ENCODE results near the gene TRPM7.
"Not testable (repeated sequence)": the region's sequence is repeated elsewhere in the genome, so short reads cannot be mapped to it uniquely, and the experiment has no call there.

The TRPM7 gene

DNA sequence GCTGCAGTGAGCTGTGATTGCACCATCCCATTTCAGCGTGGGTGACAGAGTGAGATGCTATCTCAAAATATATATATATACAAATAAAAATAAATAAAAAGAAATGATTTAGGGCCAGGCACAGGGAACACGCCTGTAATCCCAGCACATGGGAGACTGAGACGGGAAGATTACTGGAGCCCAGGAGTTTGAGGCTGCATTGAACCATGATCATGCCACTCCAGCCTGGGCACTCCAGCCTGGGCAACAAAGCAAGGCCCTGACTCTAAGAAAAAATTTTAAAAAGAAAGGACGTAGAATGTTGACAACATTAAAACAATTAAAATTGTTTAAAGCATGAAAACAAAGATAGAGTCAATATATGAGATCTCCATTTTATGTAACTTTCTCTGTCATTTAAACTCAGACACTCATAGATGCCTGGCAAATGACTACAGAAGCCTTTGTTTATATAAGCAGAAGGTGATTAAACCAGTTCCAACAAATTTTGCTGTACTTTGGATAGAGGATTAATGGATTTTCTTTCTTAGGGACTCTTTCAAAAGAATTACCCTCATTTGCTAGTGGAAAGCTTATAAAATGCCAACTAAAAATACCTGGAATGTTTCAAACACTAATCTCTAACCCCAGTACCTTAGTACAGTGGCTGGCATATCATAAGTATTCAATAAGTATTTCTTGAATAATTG, 10.7 kb upstream of the TRPM7 start:
- Histone ChIP-seq H3K4me3 (ENCODE audit: low read depth, low read length) (no peak overlapping the region), H3K36me3 (ENCODE audit: control insufficient read depth, insufficient read depth, low read length) (no peaks in the 10 kb centered on the region), H3K9ac (ENCODE audit: low read length) (no peak overlapping the region), H3K27me3 (ENCODE audit: control insufficient read depth, insufficient read depth, low read length) (no peaks in the 10 kb centered on the region), H3K4me1 (ENCODE audit: control insufficient read depth, insufficient read depth, low read length) (no peaks in the 10 kb centered on the region), H3K9me3 (ENCODE audit: control insufficient read depth, insufficient read depth, low read depth, low read length) (no peaks in the 10 kb centered on the region), H3K27ac (ENCODE audit: low read depth, low read length) (no peak overlapping the region)

DNA sequence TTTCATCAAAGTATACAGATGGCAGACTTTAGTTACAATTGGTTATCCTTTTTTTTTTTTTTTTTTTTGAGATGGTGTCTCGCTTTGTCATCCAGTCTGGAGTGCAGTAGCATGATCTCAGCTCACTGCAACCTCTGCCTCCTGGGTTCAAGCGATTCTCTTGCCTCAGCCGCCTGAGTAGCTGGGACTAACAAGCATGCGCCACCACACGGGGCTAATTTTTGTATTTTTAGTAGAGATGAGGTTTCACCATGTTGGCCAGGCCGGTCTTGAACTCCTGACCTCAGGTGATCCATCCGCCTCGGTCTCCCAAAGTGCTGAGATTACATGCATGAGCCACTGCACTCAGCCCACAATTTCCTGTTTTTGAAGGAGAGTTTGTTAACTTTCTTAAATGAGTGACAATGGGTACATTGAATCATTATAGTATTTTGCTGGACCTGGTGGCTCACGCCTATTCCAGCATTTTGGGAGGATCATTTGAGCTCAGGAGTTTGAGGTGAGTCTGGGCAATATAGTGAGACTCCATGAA, 8.1 kb upstream of the TRPM7 start:
- not testable (repeated sequence) for H3K27me3 ChIP-seq (ENCODE audit: control insufficient read depth, insufficient read depth, low read length); H3K36me3 ChIP-seq (ENCODE audit: control insufficient read depth, insufficient read depth, low read length); H3K27ac ChIP-seq (ENCODE audit: low read depth, low read length); H3K4me3 ChIP-seq (ENCODE audit: low read depth, low read length); H3K9me3 ChIP-seq (ENCODE audit: control insufficient read depth, insufficient read depth, low read depth, low read length); H3K4me1 ChIP-seq (ENCODE audit: control insufficient read depth, insufficient read depth, low read length); H3K9ac ChIP-seq (ENCODE audit: low read length)

- H3K36me3 ChIP-seq (ENCODE audit: control insufficient read depth, insufficient read depth, low read length), result no peaks in the 10 kb centered on the region
- peaks cover 7% of the 10 kb centered on the region; the same call in 1 of the 2 replicates for H3K4me1 ChIP-seq (ENCODE audit: control insufficient read depth, insufficient read depth, low read length)
- H3K9ac ChIP-seq (ENCODE audit: low read length), result peak overlapping the region; percentile 89
- H3K9me3 ChIP-seq (ENCODE audit: control insufficient read depth, insufficient read depth, low read depth, low read length), result no peaks in the 10 kb centered on the region
- peak overlapping the region; percentile 73 for H3K4me3 ChIP-seq (ENCODE audit: low read depth, low read length)
- H3K27me3 ChIP-seq (ENCODE audit: control insufficient read depth, insufficient read depth, low read length), result no peaks in the 10 kb centered on the region
- peak overlapping the region; percentile 38; the same call in 1 of the 2 replicates for H3K27ac ChIP-seq (ENCODE audit: low read depth, low read length)
Observed at GRCh38 chr15:50687302-50687902, 805 bp upstream of the TRPM7 start.

GRCh38 chr15:50685976-50686468, 575 bp downstream of the TRPM7 start:
- H3K9ac ChIP-seq (ENCODE audit: low read length), result peak overlapping the region; percentile 89
- no peaks in the 10 kb centered on the region for H3K36me3 ChIP-seq (ENCODE audit: control insufficient read depth, insufficient read depth, low read length)
- H3K9me3 ChIP-seq (ENCODE audit: control insufficient read depth, insufficient read depth, low read depth, low read length), result no peaks in the 10 kb centered on the region
- peak overlapping the region; percentile 74 for H3K27ac ChIP-seq (ENCODE audit: low read depth, low read length)
- peak overlapping the region; percentile 73 for H3K4me3 ChIP-seq (ENCODE audit: low read depth, low read length)
- H3K4me1 ChIP-seq (ENCODE audit: control insufficient read depth, insufficient read depth, low read length), result peaks cover 7% of the 10 kb centered on the region; the same call in 1 of the 2 replicates
- no peaks in the 10 kb centered on the region for H3K27me3 ChIP-seq (ENCODE audit: control insufficient read depth, insufficient read depth, low read length)

DNA sequence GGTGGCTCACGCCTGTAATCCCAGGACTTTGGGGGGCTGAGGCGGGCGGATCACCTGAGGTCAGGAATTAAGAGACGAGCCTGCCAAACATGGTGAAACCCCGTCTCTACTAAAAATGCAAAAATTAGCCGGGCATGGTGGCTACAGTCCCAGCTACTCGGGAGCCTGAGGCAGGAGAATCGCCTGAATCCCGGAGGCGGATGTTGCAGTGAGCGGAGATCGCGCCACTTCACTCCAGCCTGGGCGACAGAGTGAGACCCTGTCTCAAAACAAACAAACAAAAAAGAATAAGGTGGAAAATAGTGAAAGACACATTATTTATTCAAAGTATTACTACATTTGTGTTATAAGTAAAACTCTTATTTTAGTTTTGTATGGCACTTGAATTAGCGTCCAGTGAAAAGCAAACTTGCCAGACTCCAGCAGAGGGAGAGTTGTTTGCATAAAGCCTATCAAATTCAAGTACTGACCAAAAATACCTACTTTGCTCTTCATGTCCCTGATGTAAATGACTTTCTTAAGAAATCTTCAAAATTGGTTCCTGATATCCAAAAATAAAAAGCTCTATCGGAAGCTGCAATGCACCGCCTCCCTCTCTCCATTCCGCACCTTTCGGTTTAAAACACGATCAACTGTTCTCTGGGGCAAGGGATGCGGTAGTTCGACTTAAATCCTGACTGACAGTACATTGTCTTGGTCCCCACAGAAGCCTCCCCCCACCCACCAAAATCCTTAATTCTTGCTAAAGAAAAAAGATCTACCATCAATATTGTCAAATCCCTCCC, 1.2 kb downstream of the TRPM7 start:
- Histone ChIP-seq H3K9ac (ENCODE audit: low read length) (peak overlapping the region; percentile 89), H3K36me3 (ENCODE audit: control insufficient read depth, insufficient read depth, low read length) (no peaks in the 10 kb centered on the region), H3K27ac (ENCODE audit: low read depth, low read length) (peak overlapping the region; percentile 74; the same call in 1 of the 2 replicates), H3K27me3 (ENCODE audit: control insufficient read depth, insufficient read depth, low read length) (no peaks in the 10 kb centered on the region), H3K4me3 (ENCODE audit: low read depth, low read length) (peak overlapping the region; percentile 73), H3K4me1 (ENCODE audit: control insufficient read depth, insufficient read depth, low read length) (peaks cover 7% of the 10 kb centered on the region; the same call in 1 of the 2 replicates), H3K9me3 (ENCODE audit: control insufficient read depth, insufficient read depth, low read depth, low read length) (no peaks in the 10 kb centered on the region)

GRCh38 chr15:50681467-50681866, 5.1 kb downstream of the TRPM7 start:
- no peak overlapping the region for H3K9ac ChIP-seq (ENCODE audit: low read length)
- H3K36me3 ChIP-seq (ENCODE audit: control insufficient read depth, insufficient read depth, low read length), result no peaks in the 10 kb centered on the region
- H3K27ac ChIP-seq (ENCODE audit: low read depth, low read length), result no peak overlapping the region
- H3K4me3 ChIP-seq (ENCODE audit: low read depth, low read length), result no peak overlapping the region
- H3K9me3 ChIP-seq (ENCODE audit: control insufficient read depth, insufficient read depth, low read depth, low read length), result no peaks in the 10 kb centered on the region
- H3K27me3 ChIP-seq (ENCODE audit: control insufficient read depth, insufficient read depth, low read length), result no peaks in the 10 kb centered on the region
- H3K4me1 ChIP-seq (ENCODE audit: control insufficient read depth, insufficient read depth, low read length), result no peaks in the 10 kb centered on the region; the same call in 1 of the 2 replicates

DNA sequence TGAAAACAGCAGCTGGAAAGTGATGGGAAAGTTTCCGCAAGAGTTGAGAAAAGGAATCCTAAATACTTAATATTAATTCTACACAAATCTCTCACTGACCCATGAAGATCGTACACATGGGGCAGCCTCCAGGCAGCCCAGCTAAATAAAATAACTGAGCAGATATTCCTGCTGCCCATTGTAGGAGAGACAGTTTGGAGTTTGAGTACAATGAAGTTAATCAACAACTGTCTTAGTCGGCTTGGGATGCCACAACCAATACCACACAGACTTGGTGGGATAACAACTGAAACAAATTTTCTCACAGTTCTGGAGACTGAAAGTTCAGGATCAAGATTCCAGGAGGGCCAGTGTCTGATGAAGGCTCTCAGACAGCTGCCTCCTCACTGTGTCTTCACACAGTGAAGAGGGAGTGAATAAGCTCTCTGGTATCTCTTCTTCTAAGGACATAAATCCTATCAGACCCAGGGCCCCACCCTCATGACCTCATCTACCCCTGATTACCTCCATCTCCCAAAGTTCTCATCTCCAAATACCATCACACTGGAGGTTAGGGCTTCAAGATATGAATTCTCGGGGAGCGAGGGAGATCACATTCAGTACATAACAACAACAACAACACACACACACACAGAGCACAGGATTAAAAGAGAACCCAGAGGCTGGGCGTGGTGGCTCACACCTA, 9.7 kb downstream of the TRPM7 start:
- H3K4me1 ChIP-seq (ENCODE audit: control insufficient read depth, insufficient read depth, low read length), result no peaks in the 10 kb centered on the region
- peaks cover 23% of the 10 kb centered on the region for H3K36me3 ChIP-seq (ENCODE audit: control insufficient read depth, insufficient read depth, low read length)
- H3K9me3 ChIP-seq (ENCODE audit: control insufficient read depth, insufficient read depth, low read depth, low read length), result no peaks in the 10 kb centered on the region
- H3K27ac ChIP-seq (ENCODE audit: low read depth, low read length), result no peak overlapping the region
- no peak overlapping the region for H3K9ac ChIP-seq (ENCODE audit: low read length)
- H3K4me3 ChIP-seq (ENCODE audit: low read depth, low read length), result no peak overlapping the region
- no peaks in the 10 kb centered on the region for H3K27me3 ChIP-seq (ENCODE audit: control insufficient read depth, insufficient read depth, low read length)

GRCh38 chr15:50675535-50676144, 11.0 kb downstream of the TRPM7 start:
- H3K4me3 ChIP-seq (ENCODE audit: low read depth, low read length), result no peak overlapping the region
- no peaks in the 10 kb centered on the region for H3K27me3 ChIP-seq (ENCODE audit: control insufficient read depth, insufficient read depth, low read length)
- no peak overlapping the region for H3K9ac ChIP-seq (ENCODE audit: low read length)
- no peaks in the 10 kb centered on the region for H3K9me3 ChIP-seq (ENCODE audit: control insufficient read depth, insufficient read depth, low read depth, low read length)
- no peak overlapping the region for H3K27ac ChIP-seq (ENCODE audit: low read depth, low read length)
- peaks cover 25% of the 10 kb centered on the region for H3K36me3 ChIP-seq (ENCODE audit: control insufficient read depth, insufficient read depth, low read length)
- no peaks in the 10 kb centered on the region for H3K4me1 ChIP-seq (ENCODE audit: control insufficient read depth, insufficient read depth, low read length)

DNA sequence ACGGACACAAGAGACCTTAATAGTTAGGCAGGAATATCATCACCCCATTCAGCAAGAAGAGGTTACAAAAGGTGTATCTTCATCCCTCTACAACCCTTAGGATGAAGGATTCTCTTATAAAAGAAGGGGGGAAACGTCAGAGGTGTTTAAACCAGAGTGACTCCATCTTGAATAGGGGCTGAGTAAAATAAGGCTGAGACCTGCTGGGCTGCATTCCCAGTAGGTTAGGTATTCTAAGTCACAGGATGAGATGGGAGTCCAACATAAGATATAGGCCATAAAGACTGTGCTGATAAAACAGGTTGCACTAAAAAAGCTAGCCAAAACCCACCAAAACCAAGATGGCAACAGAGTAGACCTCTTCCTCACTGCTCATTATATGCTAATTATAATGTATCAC, 16.5 kb downstream of the TRPM7 start:
- Histone ChIP-seq H3K9ac (ENCODE audit: low read length) (no peak overlapping the region), H3K4me3 (ENCODE audit: low read depth, low read length) (no peak overlapping the region), H3K4me1 (ENCODE audit: control insufficient read depth, insufficient read depth, low read length) (no peaks in the 10 kb centered on the region), H3K27ac (ENCODE audit: low read depth, low read length) (no peak overlapping the region), H3K36me3 (ENCODE audit: control insufficient read depth, insufficient read depth, low read length) (peaks cover 30% of the 10 kb centered on the region), H3K9me3 (ENCODE audit: control insufficient read depth, insufficient read depth, low read depth, low read length) (no peaks in the 10 kb centered on the region), H3K27me3 (ENCODE audit: control insufficient read depth, insufficient read depth, low read length) (no peaks in the 10 kb centered on the region)

DNA sequence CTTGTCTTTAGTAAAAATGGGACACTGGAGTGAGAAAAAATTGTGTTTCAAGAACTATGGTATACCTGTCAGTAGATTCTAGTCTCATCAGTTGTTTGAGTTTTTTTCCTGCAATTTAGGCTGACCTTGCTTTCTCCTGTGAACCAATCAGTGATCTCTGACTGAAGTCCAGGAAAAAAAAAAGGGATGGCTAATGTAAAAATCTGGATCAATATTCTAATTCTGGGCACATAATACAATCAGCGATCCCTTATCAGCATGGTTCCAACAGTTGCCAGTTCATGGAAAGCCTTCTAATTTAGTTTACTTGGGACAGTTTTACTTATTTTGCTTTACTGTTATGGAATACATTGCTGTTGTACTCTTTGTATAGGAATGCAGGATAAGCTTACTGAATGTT, 17.0 kb downstream of the TRPM7 start:
- Histone ChIP-seq H3K4me3 (ENCODE audit: low read depth, low read length) (no peak overlapping the region), H3K36me3 (ENCODE audit: control insufficient read depth, insufficient read depth, low read length) (peaks cover 31% of the 10 kb centered on the region), H3K9ac (ENCODE audit: low read length) (no peak overlapping the region), H3K4me1 (ENCODE audit: control insufficient read depth, insufficient read depth, low read length) (no peaks in the 10 kb centered on the region), H3K27ac (ENCODE audit: low read depth, low read length) (no peak overlapping the region), H3K9me3 (ENCODE audit: control insufficient read depth, insufficient read depth, low read depth, low read length) (no peaks in the 10 kb centered on the region), H3K27me3 (ENCODE audit: control insufficient read depth, insufficient read depth, low read length) (no peaks in the 10 kb centered on the region)

Data from HUES6 (cell line).